H1 (cell line): ENCODE data around the gene COX19. TPM values are rescaled to one million over a fixed set of nuclear protein-coding genes. Genes with fewer than 3 reads are reported as not detected.
A peak's percentile ranks its signal among the peaks of the same experiment; 100 is the strongest.

ENCODE experiments used
- CTCF ChIA-PET: fragments of 300-600 bp; sonication (Branson Sonifier 250); formaldehyde crosslinking; loops from one replicate; lab custom pipeline; 2021; ENCODE audit not compliant: partially characterized antibody; lab: Charles Lee
- POLR2A ChIA-PET: fragments of 300-600 bp; sonication (Branson Sonifier 250); formaldehyde crosslinking; loops from one replicate; lab custom pipeline; 2021; ENCODE audit warnings: inconsistent platforms; ENCODE audit not compliant: partially characterized antibody; lab: Charles Lee
- DNase-seq, 2 experiments: peaks; one replicate each; pipeline versions ENCODE4 v3.0.0 to v3.0.0-alpha.2; 2010 to 2022; ENCODE audit warnings: low spot score in 2 of 2, low read depth in 1 of 2, mixed read lengths in 1 of 2
- FAIRE-seq: peaks from 2 replicates; lab custom pipeline; 2011; peaks lifted over from hg19 to GRCh38; lab: Jason Lieb, UNC
- H2AFZ ChIP-seq: 2 replicates; pipeline ENCODE4 v1.8.1; 2012; ENCODE audit warnings: low read length, inconsistent platforms
- H2AK5ac ChIP-seq: 2 replicates; pipeline ENCODE4 v1.6.1; 2013; ENCODE audit warnings: low read depth, low read length
- H2BK120ac ChIP-seq: replicated peaks from 2 replicates; pipeline ENCODE3; 2013; ENCODE audit warnings: low read depth, low read length, inconsistent platforms
- H2BK12ac ChIP-seq: 2 replicates; pipeline ENCODE4 v1.6.1; 2013; ENCODE audit warnings: low read depth, low read length
- H2BK15ac ChIP-seq: 2 replicates; pipeline ENCODE4 v1.6.1; 2013; ENCODE audit warnings: low read length
- H2BK20ac ChIP-seq: 2 replicates; pipeline ENCODE4 v1.6.1; 2013; ENCODE audit warnings: low read length
- H2BK5ac ChIP-seq: 2 replicates; pipeline ENCODE4 v1.6.1; 2013; ENCODE audit warnings: low read depth, low read length
- H3K14ac ChIP-seq: 2 replicates; pipeline ENCODE4 v1.6.1; 2013; ENCODE audit warnings: inconsistent platforms; ENCODE audit not compliant: insufficient read length
- H3K18ac ChIP-seq: 2 replicates; pipeline ENCODE4 v1.6.1; 2013; ENCODE audit warnings: low read length; ENCODE audit errors: extremely low read depth
- H3K23ac ChIP-seq: 2 replicates; pipeline ENCODE4 v1.6.1; 2013; ENCODE audit warnings: inconsistent platforms; ENCODE audit not compliant: insufficient read length
- H3K23me2 ChIP-seq: 2 replicates; pipeline ENCODE4 v1.6.1; 2013; ENCODE audit warnings: low read depth, low read length
- H3K27ac ChIP-seq: 2 replicates; pipeline ENCODE4 v1.6.1; 2011; ENCODE audit warnings: low read depth, low read length, inconsistent platforms
- H3K27me3 ChIP-seq, 4 experiments: replicated peaks in 1 of 4; 1 replicate in 1 of 4; 2 replicates in 3 of 4; pipeline versions ENCODE4 v1.6.1 to v1.8.1; 2011 to 2013; ENCODE audit warnings: low read length in 3 of 4, mild to moderate bottlenecking in 3 of 4, inconsistent platforms in 2 of 4, mixed read lengths in 2 of 4, moderate library complexity in 1 of 4; ENCODE audit not compliant: control insufficient read depth in 3 of 4, insufficient read depth in 3 of 4; ENCODE audit errors: extremely low read depth in 1 of 4
- H3K36me3 ChIP-seq, 4 experiments: 2 replicates each; pipeline versions ENCODE4 v1.6.1 to v1.8.1; 2011 to 2013; ENCODE audit warnings: mild to moderate bottlenecking in 4 of 4, low read length in 3 of 4, moderate library complexity in 2 of 4, control low read depth in 1 of 4, inconsistent platforms in 1 of 4; ENCODE audit not compliant: insufficient read depth in 4 of 4, control insufficient read depth in 2 of 4
- H3K4ac ChIP-seq: replicated peaks from 2 replicates; pipeline ENCODE3; 2013; ENCODE audit warnings: low read length, low read depth, mixed read lengths, inconsistent platforms; ENCODE audit not compliant: insufficient read length
- H3K4me1 ChIP-seq, 4 experiments: replicated peaks in 1 of 4; 1 replicate in 1 of 4; 2 replicates in 3 of 4; pipeline versions ENCODE4 v1.6.1 to v1.8.1; 2011 to 2013; ENCODE audit warnings: low read length in 3 of 4, inconsistent platforms in 2 of 4, mixed read lengths in 1 of 4; ENCODE audit not compliant: insufficient read depth in 4 of 4, control insufficient read depth in 3 of 4
- H3K4me2 ChIP-seq, 2 experiments: 2 replicates each; pipeline versions ENCODE4 v1.6.1 to v1.8.1; 2011 to 2013; ENCODE audit warnings: low read depth in 2 of 2, low read length in 2 of 2, control low read depth in 1 of 2, inconsistent platforms in 1 of 2, mild to moderate bottlenecking in 1 of 2; ENCODE audit not compliant: insufficient read depth in 1 of 2
- H3K4me3 ChIP-seq, 4 experiments: fragments of 200-600, 300-600 bp in 1 of 4; sonication (generic), shearing (Covaris generic), sonication (Bioruptor Twin) in 1 of 4; 2 replicates each; pipeline versions ENCODE4 v1.5.1 to v1.8.1; 2011 to 2016; ENCODE audit warnings: low read length in 4 of 4, low read depth in 3 of 4, control low read depth in 2 of 4, inconsistent platforms in 2 of 4, mild to moderate bottlenecking in 2 of 4, mixed read lengths in 1 of 4, moderate library complexity in 1 of 4; ENCODE audit not compliant: insufficient read depth in 2 of 4; ENCODE audit errors: extremely low read depth in 1 of 4
- H3K56ac ChIP-seq: replicated peaks from 2 replicates; pipeline ENCODE3; 2013; ENCODE audit warnings: low read depth, mild to moderate bottlenecking, mixed read lengths, low read length, inconsistent platforms; ENCODE audit not compliant: insufficient read length
- H3K79me1 ChIP-seq: 2 replicates; pipeline ENCODE4 v1.6.1; 2013; ENCODE audit warnings: low read depth, low read length, control low read depth
- H3K79me2 ChIP-seq, 2 experiments: 2 replicates each; pipeline versions ENCODE4 v1.6.1 to v1.8.1; 2012 to 2013; ENCODE audit warnings: low read length in 2 of 2, mild to moderate bottlenecking in 2 of 2, inconsistent platforms in 1 of 2; ENCODE audit not compliant: insufficient read depth in 2 of 2, control insufficient read depth in 1 of 2
- H3K9ac ChIP-seq, 4 experiments: replicated peaks in 1 of 4; 1 replicate in 1 of 4; 2 replicates in 3 of 4; pipeline versions ENCODE4 v1.6.1 to v1.8.1; 2011 to 2013; ENCODE audit warnings: low read depth in 3 of 4, low read length in 3 of 4, control low read depth in 2 of 4, mild to moderate bottlenecking in 2 of 4, moderate library complexity in 2 of 4, inconsistent platforms in 1 of 4; ENCODE audit errors: extremely low read depth in 1 of 4
- H3K9me3 ChIP-seq, 2 experiments: 2 replicates each; pipeline versions ENCODE4 v1.6.1 to v1.8.1; 2012 to 2013; ENCODE audit warnings: mild to moderate bottlenecking in 2 of 2, moderate library complexity in 2 of 2, control low read depth in 1 of 2, inconsistent platforms in 1 of 2, low read depth in 1 of 2, low read length in 1 of 2, mixed read lengths in 1 of 2; ENCODE audit not compliant: insufficient read depth in 2 of 2
- H4K20me1 ChIP-seq, 2 experiments: replicated peaks in 1 of 2; 2 replicates each; pipeline versions ENCODE3 to v1.8.1; 2011 to 2013; ENCODE audit warnings: inconsistent platforms in 2 of 2, low read length in 2 of 2, mild to moderate bottlenecking in 1 of 2; ENCODE audit not compliant: insufficient read depth in 2 of 2, control insufficient read depth in 1 of 2
- H4K5ac ChIP-seq: 2 replicates; pipeline ENCODE4 v1.6.1; 2013; ENCODE audit warnings: low read length, low read depth, mixed read lengths, inconsistent platforms; ENCODE audit not compliant: insufficient read length
- H4K8ac ChIP-seq: 2 replicates; pipeline ENCODE4 v1.8.0; 2013; ENCODE audit warnings: mild to moderate bottlenecking, moderate library complexity, low read length, inconsistent platforms; ENCODE audit not compliant: insufficient read depth; ENCODE audit errors: extremely low read depth
- H4K91ac ChIP-seq: replicated peaks from 2 replicates; pipeline ENCODE3; 2013; ENCODE audit warnings: low read length, mixed read lengths, inconsistent platforms; ENCODE audit not compliant: insufficient read length
- HDAC2 ChIP-seq, 2 experiments: fragments of 300-600 bp in 1 of 2; sonication (generic) in 1 of 2; IDR thresholded peaks; 2 replicates each; pipeline ENCODE4 v1.6.1; 2011 to 2012; ENCODE audit warnings: low read depth in 2 of 2, low read length in 2 of 2, mild to moderate bottlenecking in 2 of 2, moderate library complexity in 2 of 2, borderline replicate concordance in 1 of 2, inconsistent platforms in 1 of 2
- KDM5A ChIP-seq: fragments of 200-600 bp; IDR thresholded peaks from 2 replicates; pipeline ENCODE4 v1.7.1; 2012; ENCODE audit warnings: mild to moderate bottlenecking, low read length, inconsistent platforms, mixed read lengths
- RBBP5 ChIP-seq: IDR thresholded peaks from 2 replicates; pipeline ENCODE4 v1.7.1; 2012; ENCODE audit warnings: low read depth, mild to moderate bottlenecking, inconsistent platforms, low read length, moderate library complexity, borderline replicate concordance
- RNF2 ChIP-seq: fragments of 200-900, 300-1000 bp; sonication (generic); IDR thresholded peaks from 2 replicates; pipeline ENCODE4 v1.7.1; 2016; ENCODE audit warnings: borderline replicate concordance, low read depth, mild to moderate bottlenecking, antibody characterized with exemption, low read length; ENCODE audit not compliant: poor library complexity, severe bottlenecking; ENCODE audit errors: missing control alignments
- SIRT6 ChIP-seq: IDR thresholded peaks from one replicate; pipeline ENCODE4 v1.7.1; 2012; ENCODE audit warnings: low read length, inconsistent platforms
- SUZ12 ChIP-seq: fragments of 200-600 bp; sonication (generic); IDR thresholded peaks from 2 replicates; pipeline ENCODE4 v1.6.1; 2012; ENCODE audit warnings: mild to moderate bottlenecking, inconsistent platforms, low read length, moderate library complexity, mixed read lengths
- WGBS, 2 experiments: shearing (Covaris generic) in 1 of 2; methylation state at CpG; one replicate each; pipeline versions ENCODE4 v1.1.6 to v1.1.7; 2013 to 2015; ENCODE audit warnings: low lambda C conversion rate in 2 of 2, mixed read lengths in 2 of 2, inconsistent platforms in 1 of 2, low coverage in 1 of 2, missing lambda C conversion rate in 1 of 2; ENCODE audit not compliant: insufficient replicate concordance in 2 of 2, insufficient coverage in 1 of 2, insufficient read length in 1 of 2; ENCODE audit errors: extremely low coverage in 1 of 2, missing lambda C conversion rate in 1 of 2; 5-methylcytosine and 5-hydroxymethylcytosine counted together
- polyA plus RNA-seq, 7 experiments: library from polyadenylated mRNA; depleted of rRNA in 3 of 7; stranded (reverse) in 5 of 7; unstranded in 2 of 7; fragments of >200 nt in 5 of 7; fragments of 200-250 nt in 2 of 7; gene quantifications; 1 replicate in 5 of 7; 2 replicates in 1 of 7; 4 replicates in 1 of 7; pipeline versions ENCODE4 v1.2.1 to v1.2.3, GENCODE V29; 2011 to 2013; ENCODE audit warnings: missing spikeins in 2 of 7, mixed read lengths in 2 of 7
- total RNA-seq: library from RNA; stranded (reverse); fragmentation: NEBNext Ultra II Directional; extraction: Animal tissue kit (Norgen Biotek cat#: 25700); gene quantifications from 2 replicates; pipeline ENCODE4 v1.2.1, GENCODE V29; 2021
- TF ChIP-seq, protein P1 (sequence below), 3 experiments: IDR thresholded peaks; 1 replicate in 2 of 3; 2 replicates in 1 of 3; pipeline versions ENCODE4 v1.5.1 to v1.6.1; 2011; ENCODE audit warnings: low read length in 3 of 3, mild to moderate bottlenecking in 3 of 3, inconsistent platforms in 2 of 3, low read depth in 1 of 3, moderate library complexity in 1 of 3; ENCODE audit not compliant: insufficient read depth in 1 of 3; ENCODE audit errors: control extremely low read depth in 1 of 3

Gene COX19
- total and polyA plus RNA-seq, 2 of the 8 experiments (the other 6 are each of a cell fraction or from before 2014, with no cell fraction given): 3.9 to 7.9 TPM

GRCh38 chr7:953547-954327, 21.6 kb downstream of the COX19 start:
- Histone ChIP-seq H3K4me3 (peak overlapping the region; percentile 27 to 62 (median 46); a peak in 7 of 8 replicates), H4K8ac (peak overlapping the region; percentile 11; the same call in 1 of the 2 replicates), H3K79me2 (no peaks in the 10 kb centered on the region), H3K9me3 (peaks cover 0 to 3% of the 10 kb centered on the region in 2 experiments; a peak in 1 of 4 replicates), H3K18ac (no peak overlapping the region), H4K91ac (no peak overlapping the region), H2BK15ac (no peak overlapping the region), H3K23ac (no peak overlapping the region), H2BK20ac (no peak overlapping the region), H4K20me1 (no peaks in the 10 kb centered on the region), H3K4ac (no peak overlapping the region), H2BK120ac (no peak overlapping the region), H3K23me2 (peaks cover 4% of the 10 kb centered on the region; the same call in 1 of the 2 replicates), H2AFZ (no peak overlapping the region), H2AK5ac (no peak overlapping the region), H3K4me1 (peaks cover 0 to 20% (median 9%) of the 10 kb centered on the region in 4 experiments; a peak in 5 of 7 replicates), H2BK5ac (no peak overlapping the region), H3K9ac (no peak overlapping the region), H4K5ac (no peak overlapping the region), H3K27me3 (peaks cover 2 to 26% (median 19%) of the 10 kb centered on the region in 4 experiments; a peak in 6 of 7 replicates), H3K56ac (no peak overlapping the region), H3K36me3 (no peaks in the 10 kb centered on the region), H3K27ac (no peak overlapping the region), H3K14ac (no peak overlapping the region), H3K79me1 (no peaks in the 10 kb centered on the region), H3K4me2 (peak overlapping the region; percentile 56 to 76; a peak in 3 of 4 replicates), H2BK12ac (no peak overlapping the region)
- ChIA-PET CTCF (interaction anchor here (1.3 to 1.7 kb wide), 2 partner anchors 13 to 112 kb away, joined by 3 to 6 read pairs; no protein-coding TSS in a partner anchor), POLR2A (interaction anchor here (1.0 to 1.4 kb wide), 3 partner anchors 13 to 56 kb away, joined by 3 read pairs; no protein-coding TSS in a partner anchor)
- WGBS, 2 experiments: 12% methylated on average over 30 of the region's 78 CpGs; no CpG with 5 or more reads in 1 of the 2 experiments
- DNase-seq (peak in 1 of 2 experiments; percentile 74), FAIRE-seq (no peak)
- TF ChIP-seq RBBP5: peak; percentile 28; the same call in 1 of the 2 replicates
- TF ChIP-seq, protein P1, sequence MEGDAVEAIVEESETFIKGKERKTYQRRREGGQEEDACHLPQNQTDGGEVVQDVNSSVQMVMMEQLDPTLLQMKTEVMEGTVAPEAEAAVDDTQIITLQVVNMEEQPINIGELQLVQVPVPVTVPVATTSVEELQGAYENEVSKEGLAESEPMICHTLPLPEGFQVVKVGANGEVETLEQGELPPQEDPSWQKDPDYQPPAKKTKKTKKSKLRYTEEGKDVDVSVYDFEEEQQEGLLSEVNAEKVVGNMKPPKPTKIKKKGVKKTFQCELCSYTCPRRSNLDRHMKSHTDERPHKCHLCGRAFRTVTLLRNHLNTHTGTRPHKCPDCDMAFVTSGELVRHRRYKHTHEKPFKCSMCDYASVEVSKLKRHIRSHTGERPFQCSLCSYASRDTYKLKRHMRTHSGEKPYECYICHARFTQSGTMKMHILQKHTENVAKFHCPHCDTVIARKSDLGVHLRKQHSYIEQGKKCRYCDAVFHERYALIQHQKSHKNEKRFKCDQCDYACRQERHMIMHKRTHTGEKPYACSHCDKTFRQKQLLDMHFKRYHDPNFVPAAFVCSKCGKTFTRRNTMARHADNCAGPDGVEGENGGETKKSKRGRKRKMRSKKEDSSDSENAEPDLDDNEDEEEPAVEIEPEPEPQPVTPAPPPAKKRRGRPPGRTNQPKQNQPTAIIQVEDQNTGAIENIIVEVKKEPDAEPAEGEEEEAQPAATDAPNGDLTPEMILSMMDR (IDR thresholded peaks at IDR 0.05; ENCODE audit: control extremely low read depth in 1 of 3, insufficient read depth in 1 of 3, low read depth in 1 of 3, low read length in 3 of 3): no peak
- no peak for TF ChIP-seq SIRT6
- TF ChIP-seq HDAC2 (IDR thresholded peaks at IDR 0.05; ENCODE audit: borderline replicate concordance in 1 of 2, low read depth in 2 of 2, low read length in 2 of 2): no peak
- no peak for TF ChIP-seq KDM5A
- no peak for TF ChIP-seq RNF2
- TF ChIP-seq SUZ12: peak; percentile 45; the same call in 1 of the 2 replicates
